ENCODE data around the gene SURF1. TPM values are rescaled to one million over a fixed set of nuclear protein-coding genes. Genes with fewer than 3 reads are reported as not detected.

SURF1 gene
- total RNA-seq, 1 donor from 2014 or later, result 56.1 TPM

DNA sequence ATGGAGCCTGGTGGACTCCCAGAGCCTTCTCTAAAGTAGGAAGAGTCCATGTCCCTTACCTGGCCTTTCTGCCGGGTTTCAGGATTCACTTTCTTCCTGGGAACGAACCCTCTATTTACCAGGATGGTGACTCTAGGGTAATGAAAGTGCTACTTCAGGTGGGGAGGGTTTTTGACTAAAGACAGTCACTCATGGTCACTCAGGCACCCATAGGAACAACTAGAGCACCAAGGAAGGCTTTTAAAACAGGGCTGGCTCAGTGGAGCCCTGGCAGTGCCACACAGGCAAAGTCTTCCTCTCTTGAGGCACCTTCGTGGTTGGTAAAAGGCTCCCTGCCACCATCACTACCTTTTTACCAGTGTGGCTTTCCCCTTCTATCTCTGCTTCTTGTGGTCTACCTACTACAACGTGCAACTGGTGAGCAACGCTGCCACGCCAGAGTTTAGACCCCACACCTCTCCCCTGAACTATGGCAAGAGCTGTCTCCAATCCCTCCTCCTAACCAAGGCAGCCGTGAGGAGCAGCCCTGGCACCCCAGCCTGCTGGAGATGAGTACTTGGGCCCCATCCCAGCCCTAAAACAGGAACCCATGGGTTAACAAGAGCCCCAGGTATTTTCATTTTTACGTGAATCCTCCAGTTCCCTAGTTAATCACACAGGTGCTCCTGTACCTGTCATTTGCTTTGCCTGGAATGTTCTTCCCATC is 3.5 kb downstream of the SURF1 start:
- peaks cover 17% of the 10 kb centered on the region for H3K36me3 Mint-ChIP-seq (ENCODE audit: unreplicated experiment)
- peak overlapping the region; percentile 9 for H3K4me3 Mint-ChIP-seq (ENCODE audit: unreplicated experiment)
- H3K27ac Mint-ChIP-seq (ENCODE audit: unreplicated experiment), result peak overlapping the region; percentile 55
- peaks cover 17% of the 10 kb centered on the region for H3K9me3 Mint-ChIP-seq (ENCODE audit: unreplicated experiment)
- peaks cover 22% of the 10 kb centered on the region for H3K4me1 Mint-ChIP-seq (ENCODE audit: low read depth, unreplicated experiment)
- TF ChIP-seq, protein P1, sequence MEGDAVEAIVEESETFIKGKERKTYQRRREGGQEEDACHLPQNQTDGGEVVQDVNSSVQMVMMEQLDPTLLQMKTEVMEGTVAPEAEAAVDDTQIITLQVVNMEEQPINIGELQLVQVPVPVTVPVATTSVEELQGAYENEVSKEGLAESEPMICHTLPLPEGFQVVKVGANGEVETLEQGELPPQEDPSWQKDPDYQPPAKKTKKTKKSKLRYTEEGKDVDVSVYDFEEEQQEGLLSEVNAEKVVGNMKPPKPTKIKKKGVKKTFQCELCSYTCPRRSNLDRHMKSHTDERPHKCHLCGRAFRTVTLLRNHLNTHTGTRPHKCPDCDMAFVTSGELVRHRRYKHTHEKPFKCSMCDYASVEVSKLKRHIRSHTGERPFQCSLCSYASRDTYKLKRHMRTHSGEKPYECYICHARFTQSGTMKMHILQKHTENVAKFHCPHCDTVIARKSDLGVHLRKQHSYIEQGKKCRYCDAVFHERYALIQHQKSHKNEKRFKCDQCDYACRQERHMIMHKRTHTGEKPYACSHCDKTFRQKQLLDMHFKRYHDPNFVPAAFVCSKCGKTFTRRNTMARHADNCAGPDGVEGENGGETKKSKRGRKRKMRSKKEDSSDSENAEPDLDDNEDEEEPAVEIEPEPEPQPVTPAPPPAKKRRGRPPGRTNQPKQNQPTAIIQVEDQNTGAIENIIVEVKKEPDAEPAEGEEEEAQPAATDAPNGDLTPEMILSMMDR (IDR thresholded peaks at IDR 0.05; ENCODE audit: partially characterized antibody, unreplicated experiment), result no peak
- DNase-seq, result no peak
- H3K27me3 Mint-ChIP-seq (ENCODE audit: unreplicated experiment), result peaks cover 6% of the 10 kb centered on the region

DNA sequence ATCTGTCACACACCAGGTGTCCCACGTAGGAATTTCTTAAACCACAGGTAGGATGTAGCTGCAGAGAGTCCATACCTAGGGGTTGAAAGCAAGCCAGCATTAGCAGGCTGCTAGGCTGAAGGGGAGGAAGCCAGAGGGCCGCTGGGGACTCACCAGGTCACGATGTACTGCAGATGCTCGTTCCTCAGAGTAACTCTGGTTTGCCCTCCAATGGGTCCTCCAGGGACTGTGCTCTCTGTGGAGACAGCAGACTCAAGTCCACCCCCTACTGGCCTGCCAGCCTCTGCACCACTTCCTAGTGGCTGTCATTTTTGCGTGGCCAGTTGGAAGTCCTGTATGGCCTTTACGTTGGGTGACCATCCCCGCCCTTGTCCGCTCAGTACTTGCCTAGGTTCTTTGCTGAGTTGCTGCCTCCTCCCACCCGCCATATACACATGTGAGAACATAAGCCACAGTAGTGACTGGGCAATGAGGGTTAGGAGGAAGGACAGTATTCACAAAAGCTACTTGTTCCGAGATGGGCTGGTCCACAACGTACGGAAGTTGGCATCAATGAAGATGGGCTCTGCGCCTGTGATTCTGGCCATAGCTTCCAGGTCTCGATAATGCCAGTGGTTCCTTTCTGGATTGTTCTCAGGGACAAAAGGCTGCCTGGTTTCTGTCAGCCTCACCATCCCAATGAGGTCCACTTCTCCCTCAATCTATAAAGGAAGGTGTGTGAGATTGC is 4.2 kb downstream of the SURF1 start:
- Mint-ChIP-seq H3K4me3 (ENCODE audit: unreplicated experiment) (no peak overlapping the region), H3K9me3 (ENCODE audit: unreplicated experiment) (peaks cover 17% of the 10 kb centered on the region), H3K27me3 (ENCODE audit: unreplicated experiment) (peaks cover 6% of the 10 kb centered on the region), H3K36me3 (ENCODE audit: unreplicated experiment) (peaks cover 17% of the 10 kb centered on the region), H3K4me1 (ENCODE audit: low read depth, unreplicated experiment) (peaks cover 19% of the 10 kb centered on the region), H3K27ac (ENCODE audit: unreplicated experiment) (no peak overlapping the region)
- DNase-seq, result peak; percentile 48
- TF ChIP-seq, protein P1 (IDR thresholded peaks at IDR 0.05; ENCODE audit: partially characterized antibody, unreplicated experiment), result peak; percentile 37

DNA sequence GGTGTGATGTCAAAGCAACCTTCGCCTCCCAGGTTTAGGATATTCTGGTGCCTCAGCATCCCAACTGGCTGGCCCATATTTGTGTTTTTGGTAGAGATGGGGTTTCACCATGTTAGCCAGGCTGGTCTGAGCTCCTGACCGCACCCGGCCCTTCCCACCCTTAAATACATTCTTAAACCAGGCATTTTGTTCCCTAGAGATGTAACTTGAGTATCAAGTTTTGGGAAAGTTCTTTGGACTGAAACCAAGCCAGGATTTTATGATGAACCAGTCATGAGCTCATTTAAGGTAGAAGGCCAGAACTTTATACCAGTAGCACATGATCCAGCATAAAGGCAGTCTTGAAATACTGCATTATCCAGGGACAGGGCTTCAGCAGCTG is 4.8 kb downstream of the SURF1 start:
- no peak for DNase-seq
- Mint-ChIP-seq H3K9me3 (ENCODE audit: unreplicated experiment) (peaks cover 17% of the 10 kb centered on the region), H3K36me3 (ENCODE audit: unreplicated experiment) (peaks cover 17% of the 10 kb centered on the region), H3K27ac (ENCODE audit: unreplicated experiment) (no peak overlapping the region), H3K27me3 (ENCODE audit: unreplicated experiment) (peaks cover 10% of the 10 kb centered on the region), H3K4me1 (ENCODE audit: low read depth, unreplicated experiment) (peaks cover 24% of the 10 kb centered on the region), H3K4me3 (ENCODE audit: unreplicated experiment) (no peak overlapping the region)
- TF ChIP-seq, protein P1 (IDR thresholded peaks at IDR 0.05; ENCODE audit: partially characterized antibody, unreplicated experiment), result no peak

DNA sequence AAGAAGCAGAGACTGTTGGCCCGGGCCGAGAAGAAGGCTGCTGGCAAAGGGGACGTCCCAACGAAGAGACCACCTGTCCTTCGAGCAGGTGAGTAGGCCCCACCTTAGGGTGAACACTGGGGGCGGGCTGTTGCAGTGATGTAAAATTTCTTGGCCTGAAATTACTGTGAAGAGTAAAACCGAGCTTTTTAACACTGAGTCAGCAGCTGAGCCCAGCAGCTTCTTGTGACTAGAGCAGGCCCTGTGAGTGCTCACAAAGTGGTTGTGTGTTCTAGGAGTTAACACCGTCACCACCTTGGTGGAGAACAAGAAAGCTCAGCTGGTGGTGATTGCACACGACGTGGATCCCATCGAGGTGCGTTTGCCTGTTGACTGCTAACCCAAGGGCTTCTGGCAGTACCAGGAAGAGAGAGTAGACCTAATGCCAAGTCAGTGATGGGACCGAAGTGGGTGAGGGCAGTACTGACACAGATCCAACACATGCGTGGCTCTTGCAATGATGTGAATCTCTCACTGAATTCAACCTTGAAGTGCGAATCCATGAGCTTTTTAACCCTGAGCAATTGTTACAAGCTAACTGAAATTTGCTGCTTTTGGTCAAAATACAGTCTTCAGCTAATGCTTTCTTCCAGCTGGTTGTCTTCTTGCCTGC is 6.2 kb downstream of the SURF1 start:
- Mint-ChIP-seq H3K36me3 (ENCODE audit: unreplicated experiment) (peaks cover 17% of the 10 kb centered on the region), H3K27ac (ENCODE audit: unreplicated experiment) (no peak overlapping the region), H3K9me3 (ENCODE audit: unreplicated experiment) (peaks cover 15% of the 10 kb centered on the region), H3K27me3 (ENCODE audit: unreplicated experiment) (peaks cover 10% of the 10 kb centered on the region), H3K4me3 (ENCODE audit: unreplicated experiment) (peak overlapping the region; percentile 97), H3K4me1 (ENCODE audit: low read depth, unreplicated experiment) (peaks cover 26% of the 10 kb centered on the region)
- no peak for DNase-seq
- TF ChIP-seq, protein P1 (IDR thresholded peaks at IDR 0.05; ENCODE audit: partially characterized antibody, unreplicated experiment), result no peak
